HepG2 (cell line): Measurements from ENCODE around the gene CCDC73.

ENCODE experiments used
- ATF6 ChIP-seq: sonication (generic); formaldehyde crosslinking; conservative IDR thresholded peaks from 2 replicates; pipeline ENCODE4 v1.4.0; 2020; ENCODE audit warnings: missing genetic modification reagents
- BHLHE40 ChIP-seq: IDR thresholded peaks from 2 replicates; pipeline ENCODE4 v1.6.1; 2011; ENCODE audit warnings: low read length, improper control_type of control experiment
- GTF2F1 ChIP-seq: fragments of 150-350 bp; IDR thresholded peaks from 2 replicates; pipeline ENCODE4 v1.6.1; 2014; ENCODE audit warnings: low read length
- MTA1 ChIP-seq: sonication (generic); formaldehyde crosslinking; IDR thresholded peaks from 2 replicates; pipeline ENCODE4 v1.4.0; 2020; ENCODE audit warnings: missing genetic modification reagents, mild to moderate bottlenecking, borderline replicate concordance
- PAWR ChIP-seq: sonication (generic); formaldehyde crosslinking; IDR thresholded peaks from 2 replicates; pipeline ENCODE4 v1.4.0; 2020; ENCODE audit warnings: missing genetic modification reagents, mild to moderate bottlenecking, borderline replicate concordance
- POLR2AphosphoS5 ChIP-seq: IDR thresholded peaks from 2 replicates; pipeline ENCODE4 v1.6.1; 2012; ENCODE audit warnings: low read depth, low read length
- TAF15 ChIP-seq: fragments of 200-400 bp; formaldehyde crosslinking; IDR thresholded peaks from one replicate; pipeline ENCODE4 v1.6.1; 2018; ENCODE audit warnings: mild to moderate bottlenecking, low read depth, low read length; ENCODE audit not compliant: poor library complexity, severe bottlenecking
- TF ChIP-seq, protein P1 (sequence below), 2 experiments: sonication (generic) in 1 of 2; formaldehyde crosslinking in 1 of 2; IDR thresholded peaks; 2 replicates each; pipeline versions ENCODE4 v1.5.1 to v1.6.1; 2011 to 2020; ENCODE audit warnings: borderline replicate concordance in 1 of 2, low read depth in 1 of 2, low read length in 1 of 2, mild to moderate bottlenecking in 1 of 2, missing genetic modification reagents in 1 of 2, moderate library complexity in 1 of 2

- TF ChIP-seq MTA1 (CRISPR knock-in tag) (no peak), PAWR (no peak), TAF15 (no peak), ATF6 (CRISPR knock-in tag) (no peak), BHLHE40 (no peak), POLR2AphosphoS5 (no peak), GTF2F1 (no peak)
- TF ChIP-seq, protein P1, sequence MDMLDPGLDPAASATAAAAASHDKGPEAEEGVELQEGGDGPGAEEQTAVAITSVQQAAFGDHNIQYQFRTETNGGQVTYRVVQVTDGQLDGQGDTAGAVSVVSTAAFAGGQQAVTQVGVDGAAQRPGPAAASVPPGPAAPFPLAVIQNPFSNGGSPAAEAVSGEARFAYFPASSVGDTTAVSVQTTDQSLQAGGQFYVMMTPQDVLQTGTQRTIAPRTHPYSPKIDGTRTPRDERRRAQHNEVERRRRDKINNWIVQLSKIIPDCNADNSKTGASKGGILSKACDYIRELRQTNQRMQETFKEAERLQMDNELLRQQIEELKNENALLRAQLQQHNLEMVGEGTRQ (IDR thresholded peaks at IDR 0.05; ENCODE audit: low read depth, low read length) = no peak
- TF ChIP-seq, protein P1 (CRISPR knock-in tag; IDR thresholded peaks at IDR 0.05; ENCODE audit: borderline replicate concordance) = no peak
Measured at GRCh38 chr11:32576456-32576855, 218.0 kb downstream of the CCDC73 start.
